Osteoblast (primary cell): Measurements from ENCODE around the gene IQCE. TPM values are rescaled to one million over a fixed set of nuclear protein-coding genes. Genes with fewer than 3 reads are reported as not detected.
A peak's percentile ranks its signal among the peaks of the same experiment; 100 is the strongest.

Experiments used
- DNase-seq: peaks from one replicate; pipeline ENCODE4 v3.0.0; 2011; ENCODE audit warnings: low spot score, mixed read lengths; ENCODE audit not compliant: insufficient read length; ENCODE audit errors: missing footprints
- H2AFZ ChIP-seq: 2 replicates; pipeline ENCODE4 v1.6.0; 2011; ENCODE audit warnings: mild to moderate bottlenecking, low read length
- H3K27ac ChIP-seq: 2 replicates; pipeline ENCODE4 v1.5.1; 2011; ENCODE audit warnings: mild to moderate bottlenecking, low read depth, low read length, moderate library complexity
- H3K27me3 ChIP-seq: 2 replicates; pipeline ENCODE4 v1.6.0; 2012; ENCODE audit warnings: mild to moderate bottlenecking, control low read depth, inconsistent platforms, low read length, moderate library complexity; ENCODE audit not compliant: insufficient read depth
- H3K36me3 ChIP-seq: 2 replicates; pipeline ENCODE4 v1.5.1; 2011; ENCODE audit warnings: mild to moderate bottlenecking, low read length, control low read depth, moderate library complexity; ENCODE audit not compliant: insufficient read depth
- H3K4me1 ChIP-seq: 2 replicates; pipeline ENCODE4 v1.5.1; 2011; ENCODE audit warnings: mild to moderate bottlenecking, low read length, control low read depth, moderate library complexity; ENCODE audit not compliant: insufficient read depth
- H3K4me2 ChIP-seq: 2 replicates; pipeline ENCODE4 v1.6.0; 2011; ENCODE audit warnings: mild to moderate bottlenecking, low read length; ENCODE audit not compliant: insufficient read depth
- H3K4me3 ChIP-seq: fragments of 200-600 bp; sonication (generic); 3 replicates; pipeline ENCODE4 v1.5.1; 2012; ENCODE audit warnings: mild to moderate bottlenecking, low read length, inconsistent platforms; ENCODE audit not compliant: insufficient read depth
- H3K79me2 ChIP-seq: 2 replicates; pipeline ENCODE4 v1.6.0; 2012; ENCODE audit warnings: mild to moderate bottlenecking, low read length, control low read depth, inconsistent platforms; ENCODE audit not compliant: insufficient read depth
- H3K9me3 ChIP-seq: 2 replicates; pipeline ENCODE4 v1.5.1; 2011; ENCODE audit warnings: low read depth, low read length, control low read depth
- H4K20me1 ChIP-seq: 2 replicates; pipeline ENCODE4 v1.6.0; 2012; ENCODE audit warnings: mild to moderate bottlenecking, low read length, control low read depth; ENCODE audit not compliant: insufficient read depth
- CTCF ChIP-seq: IDR thresholded peaks from 2 replicates; pipeline ENCODE4 v1.5.1; 2011; ENCODE audit warnings: mild to moderate bottlenecking, low read depth, low read length, moderate library complexity; ENCODE audit errors: extremely low read depth
- total RNA-seq: library from RNA; depleted of rRNA; stranded (reverse); fragments of >200 nt; gene quantifications from 2 replicates; pipeline ENCODE4 v1.2.3, GENCODE V29; 2012

The IQCE gene
- total RNA-seq, 1 donor, result 18.8 TPM

GRCh38 chr7:2540641-2541051, 18.1 kb upstream of the IQCE start:
- Histone ChIP-seq H3K79me2 (no peaks in the 10 kb centered on the region), H3K4me2 (no peak overlapping the region), H3K27ac (no peak overlapping the region), H2AFZ (no peak overlapping the region), H3K36me3 (peaks cover 23% of the 10 kb centered on the region), H3K9me3 (no peaks in the 10 kb centered on the region), H3K4me1 (no peaks in the 10 kb centered on the region), H3K27me3 (no peaks in the 10 kb centered on the region), H3K4me3 (no peak overlapping the region), H4K20me1 (no peaks in the 10 kb centered on the region)
- TF ChIP-seq CTCF, result no peak
- peak; percentile 57 for DNase-seq

GRCh38 chr7:2541291-2542010, 17.3 kb upstream of the IQCE start:
- H3K79me2 ChIP-seq, result no peaks in the 10 kb centered on the region
- peaks cover 23% of the 10 kb centered on the region for H3K36me3 ChIP-seq
- no peak overlapping the region for H3K4me2 ChIP-seq
- H3K4me1 ChIP-seq, result no peaks in the 10 kb centered on the region
- H4K20me1 ChIP-seq, result no peaks in the 10 kb centered on the region
- DNase-seq, result peak; percentile 76
- H2AFZ ChIP-seq, result no peak overlapping the region
- no peaks in the 10 kb centered on the region for H3K27me3 ChIP-seq
- H3K27ac ChIP-seq, result no peak overlapping the region
- no peak overlapping the region for H3K4me3 ChIP-seq
- TF ChIP-seq CTCF, result no peak
- no peaks in the 10 kb centered on the region for H3K9me3 ChIP-seq

GRCh38 chr7:2542011-2542915, 16.5 kb upstream of the IQCE start:
- Histone ChIP-seq H3K36me3 (peaks cover 28% of the 10 kb centered on the region), H3K9me3 (no peaks in the 10 kb centered on the region), H3K27me3 (no peaks in the 10 kb centered on the region), H3K27ac (no peak overlapping the region), H3K4me2 (no peak overlapping the region), H3K4me3 (no peak overlapping the region), H2AFZ (no peak overlapping the region), H3K4me1 (no peaks in the 10 kb centered on the region), H3K79me2 (no peaks in the 10 kb centered on the region), H4K20me1 (no peaks in the 10 kb centered on the region)
- peak; percentile 76 for DNase-seq
- TF ChIP-seq CTCF, result no peak
